Gastroesophageal sphincter (tissue), 4 donors: Measurements from ENCODE around the gene EHMT1. TPM values are rescaled to one million over a fixed set of nuclear protein-coding genes. Genes with fewer than 3 reads are reported as not detected.
A peak's percentile ranks its signal among the peaks of the same experiment; 100 is the strongest.
"Not testable (repeated sequence)": the region's sequence is repeated elsewhere in the genome, so short reads cannot be mapped to it uniquely, and the experiment has no call there.

Source experiments
- ATAC-seq: fragments of 150-250 bp; one replicate; pipeline ENCODE4 v1.9.1; 2016; ENCODE audit warnings: mild to moderate bottlenecking, moderate library complexity
- H3K27ac ChIP-seq, 4 donors: fragments of 200-600 bp; sonication (generic) in 3 of 4; 1 replicate in 3 of 4; 2 replicates in 1 of 4; pipeline ENCODE4 v1.5.1; 2016 to 2019
- H3K27me3 ChIP-seq: fragments of 200-600 bp; sonication (generic); one replicate; pipeline ENCODE4 v1.5.1; 2019
- H3K36me3 ChIP-seq, 2 donors: fragments of 200-600 bp; sonication (generic); one replicate each; pipeline ENCODE4 v1.5.1; 2019; ENCODE audit warnings: control low read depth in 1 of 2
- H3K4me1 ChIP-seq, 3 donors: fragments of 200-600 bp; sonication (generic); 1 replicate in 2 of 3; 2 replicates in 1 of 3; pipeline ENCODE4 v1.5.1; 2016 to 2019; ENCODE audit warnings: control low read depth in 2 of 3
- H3K4me3 ChIP-seq, 2 donors: fragments of 200-600 bp; sonication (generic); one replicate each; pipeline ENCODE4 v1.5.1; 2019; ENCODE audit warnings: mild to moderate bottlenecking in 1 of 2, moderate library complexity in 1 of 2
- H3K9me3 ChIP-seq, 3 donors: fragments of 200-600 bp; sonication (generic); one replicate each; pipeline ENCODE4 v1.5.1; 2017 to 2019; ENCODE audit warnings: control low read depth in 2 of 3
- EP300 ChIP-seq: sonication (generic); formaldehyde crosslinking; IDR thresholded peaks from one replicate; pipeline ENCODE4 v1.6.1; 2017; ENCODE audit warnings: antibody characterized with exemption, mild to moderate bottlenecking
- POLR2A ChIP-seq, 2 donors: fragments of 450-650 bp; IDR thresholded peaks; one replicate each; pipeline ENCODE4 v1.6.1; 2017; ENCODE audit warnings: antibody characterized with exemption in 2 of 2, mild to moderate bottlenecking in 2 of 2, moderate library complexity in 1 of 2
- POLR2AphosphoS5 ChIP-seq: sonication (generic); formaldehyde crosslinking; IDR thresholded peaks from one replicate; pipeline ENCODE4 v1.6.1; 2017; ENCODE audit warnings: antibody characterized with exemption
- WGBS, 2 donors: methylation state at CpG; one replicate each; pipeline ENCODE4 v1.1.5; 2018; ENCODE audit warnings: low coverage in 1 of 2; 5-methylcytosine and 5-hydroxymethylcytosine counted together
- total RNA-seq, 4 donors: library from RNA; depleted of rRNA; stranded (reverse); fragments of >200 nt; gene quantifications; one replicate each; pipeline ENCODE4 v1.1.0, GENCODE V29; 2016
- TF ChIP-seq, protein P1 (sequence below), 4 experiments: fragments of 200-600 bp in 2 of 4; fragments of 450-650 bp in 2 of 4; sonication (generic) in 1 of 4; IDR thresholded peaks; one replicate each; pipeline ENCODE4 v1.5.1; 2017 to 2019; ENCODE audit warnings: antibody characterized with exemption in 4 of 4, mild to moderate bottlenecking in 2 of 4, moderate library complexity in 2 of 4

The EHMT1 gene
- total RNA-seq, 4 donors from 2014 or later, result 49.2 to 79.7 (median 64.7) TPM

GRCh38 chr9:137621131-137621757, 2.4 kb downstream of the EHMT1 start:
- Histone ChIP-seq H3K4me3 (no peak overlapping the region), H3K4me1 (peaks cover 8 to 79% (median 35%) of the 10 kb centered on the region in 3 donors), H3K9me3 (no peaks in the 10 kb centered on the region), H3K27ac (peak overlapping the region in 2 of 4 donors; percentile 46 to 90), H3K27me3 (no peaks in the 10 kb centered on the region), H3K36me3 (peaks cover 0 to 7% of the 10 kb centered on the region in 2 donors)
- WGBS, 2 donors, result 50% methylated on average over 6 of the region's 6 CpGs
- TF ChIP-seq, protein P1, sequence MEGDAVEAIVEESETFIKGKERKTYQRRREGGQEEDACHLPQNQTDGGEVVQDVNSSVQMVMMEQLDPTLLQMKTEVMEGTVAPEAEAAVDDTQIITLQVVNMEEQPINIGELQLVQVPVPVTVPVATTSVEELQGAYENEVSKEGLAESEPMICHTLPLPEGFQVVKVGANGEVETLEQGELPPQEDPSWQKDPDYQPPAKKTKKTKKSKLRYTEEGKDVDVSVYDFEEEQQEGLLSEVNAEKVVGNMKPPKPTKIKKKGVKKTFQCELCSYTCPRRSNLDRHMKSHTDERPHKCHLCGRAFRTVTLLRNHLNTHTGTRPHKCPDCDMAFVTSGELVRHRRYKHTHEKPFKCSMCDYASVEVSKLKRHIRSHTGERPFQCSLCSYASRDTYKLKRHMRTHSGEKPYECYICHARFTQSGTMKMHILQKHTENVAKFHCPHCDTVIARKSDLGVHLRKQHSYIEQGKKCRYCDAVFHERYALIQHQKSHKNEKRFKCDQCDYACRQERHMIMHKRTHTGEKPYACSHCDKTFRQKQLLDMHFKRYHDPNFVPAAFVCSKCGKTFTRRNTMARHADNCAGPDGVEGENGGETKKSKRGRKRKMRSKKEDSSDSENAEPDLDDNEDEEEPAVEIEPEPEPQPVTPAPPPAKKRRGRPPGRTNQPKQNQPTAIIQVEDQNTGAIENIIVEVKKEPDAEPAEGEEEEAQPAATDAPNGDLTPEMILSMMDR (IDR thresholded peaks at IDR 0.05), result peak in 1 of 4 experiments; percentile 14
- no peak for TF ChIP-seq POLR2AphosphoS5
- ATAC-seq, result no peak

GRCh38 chr9:137622211-137622610, 3.4 kb downstream of the EHMT1 start:
- H3K4me3 ChIP-seq, ATAC-seq, H3K36me3 ChIP-seq, H3K27ac ChIP-seq, H3K27me3 ChIP-seq, H3K9me3 ChIP-seq: not testable (repeated sequence)
- peaks cover 8 to 69% (median 34%) of the 10 kb centered on the region in 3 donors for H3K4me1 ChIP-seq
- 87 to 100% methylated on average over 2 to 6 of the region's 8 CpGs for WGBS, 2 donors

DNA sequence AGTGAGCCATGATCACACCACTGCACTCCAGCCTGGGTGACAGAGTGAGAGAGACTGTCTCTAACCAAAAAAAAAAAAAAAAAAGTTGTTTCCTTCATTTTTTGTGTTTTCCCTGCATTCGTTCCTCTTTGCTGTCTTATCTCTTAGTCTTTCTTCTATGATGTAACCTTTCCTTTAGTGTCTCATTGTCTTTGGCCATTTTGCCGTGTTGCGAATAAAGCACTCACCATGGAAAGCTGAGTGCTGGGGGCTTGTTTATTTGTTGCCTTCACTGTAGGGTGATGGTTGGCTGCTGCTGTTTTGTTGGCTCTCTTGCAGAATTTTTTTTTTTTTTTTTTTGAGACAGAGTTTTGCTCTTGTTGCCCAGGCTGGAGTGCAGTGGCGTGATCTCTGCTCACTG, 7.7 kb downstream of the EHMT1 start:
- 73 to 87% methylated on average over 4 of the region's 4 CpGs for WGBS, 2 donors
- no peak for ATAC-seq
- Histone ChIP-seq H3K27me3 (no peaks in the 10 kb centered on the region), H3K4me1 (peaks cover 0 to 80% (median 23%) of the 10 kb centered on the region in 3 donors), H3K4me3 (no peak overlapping the region), H3K27ac (no peak overlapping the region), H3K36me3 (no peaks in the 10 kb centered on the region), H3K9me3 (no peaks in the 10 kb centered on the region)
- TF ChIP-seq, protein P1 (IDR thresholded peaks at IDR 0.05), result no peak
- TF ChIP-seq EP300, result no peak
- no peak for TF ChIP-seq POLR2AphosphoS5
- no peak for TF ChIP-seq POLR2A (IDR thresholded peaks at IDR 0.05)

- not testable (repeated sequence) for H3K36me3 ChIP-seq, H3K4me3 ChIP-seq, H3K27ac ChIP-seq, ATAC-seq, H3K9me3 ChIP-seq, H3K27me3 ChIP-seq
- 95 to 99% methylated on average over 8 to 11 of the region's 14 CpGs for WGBS, 2 donors
- H3K4me1 ChIP-seq, result peaks cover 0 to 80% (median 17%) of the 10 kb centered on the region in 3 donors
Measured at GRCh38 chr9:137627406-137627805, 8.6 kb downstream of the EHMT1 start.

- no peaks in the 10 kb centered on the region for H3K36me3 ChIP-seq
- no peak overlapping the region for H3K4me3 ChIP-seq
- no peaks in the 10 kb centered on the region for H3K9me3 ChIP-seq
- H3K27ac ChIP-seq, result peak overlapping the region in 1 of 4 donors; percentile 24
- H3K4me1 ChIP-seq, result peaks cover 0 to 66% (median 18%) of the 10 kb centered on the region in 3 donors
- 47 to 53% methylated on average over 1 of the region's 1 CpG for WGBS, 2 donors
- TF ChIP-seq POLR2AphosphoS5 (no peak), EP300 (no peak), POLR2A (IDR thresholded peaks at IDR 0.05) (no peak)
- H3K27me3 ChIP-seq, result no peaks in the 10 kb centered on the region
- no peak for ATAC-seq
Measured at GRCh38 chr9:137630126-137630525, 11.3 kb downstream of the EHMT1 start.

DNA sequence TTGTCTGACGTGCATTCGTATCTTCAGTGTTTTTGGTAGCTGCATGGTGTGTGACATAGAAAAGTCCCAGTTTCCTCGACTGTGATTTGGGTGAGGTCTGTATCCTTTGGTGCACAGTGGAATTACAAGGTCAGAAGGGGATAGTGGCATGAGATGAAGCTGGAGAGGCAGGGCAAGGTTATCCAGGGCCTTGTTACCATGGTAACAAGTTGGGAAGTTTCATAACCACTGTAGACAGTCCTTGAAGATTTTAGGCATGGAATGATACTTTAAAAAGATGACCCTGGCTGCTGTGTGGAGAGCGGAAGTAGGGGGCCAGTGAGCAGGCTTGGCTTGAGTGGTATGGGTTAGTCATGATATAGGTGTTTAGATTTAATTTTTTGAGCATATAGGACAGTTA, 11.9 kb downstream of the EHMT1 start:
- TF ChIP-seq POLR2A (IDR thresholded peaks at IDR 0.05), result no peak
- TF ChIP-seq EP300, result no peak
- TF ChIP-seq POLR2AphosphoS5, result no peak
- TF ChIP-seq, protein P1 (IDR thresholded peaks at IDR 0.05), result no peak
- ATAC-seq, result no peak
- H3K4me1 ChIP-seq, result peaks cover 0 to 61% (median 18%) of the 10 kb centered on the region in 3 donors
- no peaks in the 10 kb centered on the region for H3K9me3 ChIP-seq
- WGBS, 2 donors, result 50 to 72% methylated on average over 4 of the region's 4 CpGs
- H3K27me3 ChIP-seq, result no peaks in the 10 kb centered on the region
- H3K27ac ChIP-seq, result no peak overlapping the region
- no peak overlapping the region for H3K4me3 ChIP-seq
- no peaks in the 10 kb centered on the region for H3K36me3 ChIP-seq
